ENCODE measurements around the gene NLGN2. TPM values are rescaled to one million over a fixed set of nuclear protein-coding genes. Genes with fewer than 3 reads are reported as not detected.

Gene NLGN2
- total and polyA plus RNA-seq, 2 experiments from 2014 or later, result 4.3 to 7.2 TPM

- no peaks in the 10 kb centered on the region for H3K27me3 ChIP-seq
- peaks cover 13% of the 10 kb centered on the region for H4K20me1 ChIP-seq (ENCODE audit: insufficient read depth, poor library complexity, severe bottlenecking)
- 94% methylated on average over 41 of the region's 44 CpGs for WGBS (ENCODE audit: low lambda C conversion rate, missing lambda C conversion rate)
- no peak for DNase-seq (ENCODE audit: low spot score)
- H3K4me1 ChIP-seq (ENCODE audit: insufficient read depth), result no peaks in the 10 kb centered on the region
- no peaks in the 10 kb centered on the region for H3K9me3 ChIP-seq (ENCODE audit: low read depth)
- H3K9me2 ChIP-seq (replicated peaks; ENCODE audit: insufficient read depth), result no peaks in the 10 kb centered on the region
- H3K4me3 ChIP-seq, result no peak overlapping the region
- no peak overlapping the region for H3K27ac ChIP-seq
- no peak overlapping the region for H2AFZ ChIP-seq
- H3K36me3 ChIP-seq (replicated peaks; ENCODE audit: insufficient read depth, low read depth), result no peaks in the 10 kb centered on the region
- peaks cover 16% of the 10 kb centered on the region for H3K79me2 ChIP-seq
- no peak overlapping the region for H3K4me2 ChIP-seq
- no peak for TF ChIP-seq EZH2 (IDR thresholded peaks at IDR 0.05; ENCODE audit: borderline replicate concordance)
- no peak for TF ChIP-seq CTCF (IDR thresholded peaks at IDR 0.05; ENCODE audit: poor library complexity)
- TF ChIP-seq EZH2phosphoT487 (IDR thresholded peaks at IDR 0.05; ENCODE audit: low read depth, severe bottlenecking, unreplicated experiment), result no peak
These were observed 55.1 kb downstream of the NLGN2 start for GRCh38 chr17:7462474-7463371.

- no peaks in the 10 kb centered on the region for H3K36me3 ChIP-seq (replicated peaks; ENCODE audit: insufficient read depth, low read depth)
- no peaks in the 10 kb centered on the region for H3K27me3 ChIP-seq
- TF ChIP-seq EZH2 (IDR thresholded peaks at IDR 0.05; ENCODE audit: borderline replicate concordance) (no peak), CTCF (IDR thresholded peaks at IDR 0.05; ENCODE audit: poor library complexity) (no peak), EZH2phosphoT487 (IDR thresholded peaks at IDR 0.05; ENCODE audit: low read depth, severe bottlenecking, unreplicated experiment) (no peak)
- H2AFZ ChIP-seq, result no peak overlapping the region
- H3K27ac ChIP-seq, result no peak overlapping the region
- H3K9me2 ChIP-seq (replicated peaks; ENCODE audit: insufficient read depth), result no peaks in the 10 kb centered on the region
- 97% methylated on average over 7 of the region's 14 CpGs for WGBS (ENCODE audit: low lambda C conversion rate, missing lambda C conversion rate)
- H3K79me2 ChIP-seq, result peaks cover 23% of the 10 kb centered on the region
- H3K4me2 ChIP-seq, result no peak overlapping the region
- no peak for DNase-seq (ENCODE audit: low spot score)
- H3K9me3 ChIP-seq (ENCODE audit: low read depth), result no peaks in the 10 kb centered on the region
- no peaks in the 10 kb centered on the region for H3K4me1 ChIP-seq (ENCODE audit: insufficient read depth)
- no peak overlapping the region for H3K4me3 ChIP-seq
- H4K20me1 ChIP-seq (ENCODE audit: insufficient read depth, poor library complexity, severe bottlenecking), result peaks cover 18% of the 10 kb centered on the region
These were observed 55.8 kb downstream of the NLGN2 start for GRCh38 chr17:7463372-7463846.

GRCh38 chr17:7464081-7464480 is 56.4 kb downstream of the NLGN2 start:
- Histone ChIP-seq H4K20me1 (ENCODE audit: insufficient read depth, poor library complexity, severe bottlenecking) (peaks cover 25% of the 10 kb centered on the region), H3K36me3 (replicated peaks; ENCODE audit: insufficient read depth, low read depth) (no peaks in the 10 kb centered on the region), H3K4me3 (no peak overlapping the region), H3K4me2 (no peak overlapping the region), H3K4me1 (ENCODE audit: insufficient read depth) (no peaks in the 10 kb centered on the region), H3K9me2 (replicated peaks; ENCODE audit: insufficient read depth) (no peaks in the 10 kb centered on the region), H3K79me2 (peaks cover 30% of the 10 kb centered on the region), H3K27ac (no peak overlapping the region), H3K27me3 (no peaks in the 10 kb centered on the region), H2AFZ (no peak overlapping the region), H3K9me3 (ENCODE audit: low read depth) (no peaks in the 10 kb centered on the region)
- DNase-seq (ENCODE audit: low spot score), result no peak
- WGBS (ENCODE audit: low lambda C conversion rate, missing lambda C conversion rate), result 94% methylated on average over 9 of the region's 9 CpGs
- TF ChIP-seq EZH2 (IDR thresholded peaks at IDR 0.05; ENCODE audit: borderline replicate concordance) (no peak), EZH2phosphoT487 (IDR thresholded peaks at IDR 0.05; ENCODE audit: low read depth, severe bottlenecking, unreplicated experiment) (no peak), CTCF (IDR thresholded peaks at IDR 0.05; ENCODE audit: poor library complexity) (no peak)
